Neural progenitor cell (in vitro differentiated cells): Measurements from ENCODE around the gene SLC35F2.

Experiments
- EZH2 ChIP-seq: fragments of 200-600 bp; sonication (generic); IDR thresholded peaks from 2 replicates; pipeline ENCODE4 v1.6.1; 2017; ENCODE audit warnings: antibody characterized with exemption, mild to moderate bottlenecking, moderate library complexity
- EZH2phosphoT487 ChIP-seq: fragments of 200-600 bp; sonication (generic); IDR thresholded peaks from 2 replicates; pipeline ENCODE4 v1.6.1; 2017; ENCODE audit warnings: antibody characterized with exemption
- TF ChIP-seq, protein P1 (sequence below): fragments of 200-600 bp; sonication (generic); IDR thresholded peaks from 2 replicates; pipeline ENCODE4 v1.5.1; 2017; ENCODE audit warnings: antibody characterized with exemption, mild to moderate bottlenecking

DNA sequence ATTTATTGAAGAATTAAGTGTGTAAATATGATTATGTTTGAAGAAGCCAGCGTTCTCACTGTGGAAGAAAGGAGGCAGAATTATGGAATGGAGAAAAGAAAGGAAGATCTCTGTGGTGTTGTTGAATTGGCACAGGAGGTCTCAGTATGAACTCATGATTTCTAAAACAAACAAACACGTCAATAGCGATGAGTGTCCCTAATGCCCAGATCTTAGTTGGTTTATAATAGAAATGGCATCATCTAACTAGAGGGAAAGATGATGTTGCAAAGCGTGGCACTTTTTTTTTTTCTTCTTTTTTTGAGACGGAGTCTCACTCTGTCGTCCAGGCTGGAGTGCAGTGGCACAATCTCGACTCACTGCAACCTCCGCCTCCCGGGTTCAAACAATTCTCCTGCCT, 107.5 kb downstream of the SLC35F2 start:
- TF ChIP-seq, protein P1, sequence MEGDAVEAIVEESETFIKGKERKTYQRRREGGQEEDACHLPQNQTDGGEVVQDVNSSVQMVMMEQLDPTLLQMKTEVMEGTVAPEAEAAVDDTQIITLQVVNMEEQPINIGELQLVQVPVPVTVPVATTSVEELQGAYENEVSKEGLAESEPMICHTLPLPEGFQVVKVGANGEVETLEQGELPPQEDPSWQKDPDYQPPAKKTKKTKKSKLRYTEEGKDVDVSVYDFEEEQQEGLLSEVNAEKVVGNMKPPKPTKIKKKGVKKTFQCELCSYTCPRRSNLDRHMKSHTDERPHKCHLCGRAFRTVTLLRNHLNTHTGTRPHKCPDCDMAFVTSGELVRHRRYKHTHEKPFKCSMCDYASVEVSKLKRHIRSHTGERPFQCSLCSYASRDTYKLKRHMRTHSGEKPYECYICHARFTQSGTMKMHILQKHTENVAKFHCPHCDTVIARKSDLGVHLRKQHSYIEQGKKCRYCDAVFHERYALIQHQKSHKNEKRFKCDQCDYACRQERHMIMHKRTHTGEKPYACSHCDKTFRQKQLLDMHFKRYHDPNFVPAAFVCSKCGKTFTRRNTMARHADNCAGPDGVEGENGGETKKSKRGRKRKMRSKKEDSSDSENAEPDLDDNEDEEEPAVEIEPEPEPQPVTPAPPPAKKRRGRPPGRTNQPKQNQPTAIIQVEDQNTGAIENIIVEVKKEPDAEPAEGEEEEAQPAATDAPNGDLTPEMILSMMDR, result no peak
- TF ChIP-seq EZH2 (no peak), EZH2phosphoT487 (no peak)
